Activated naive CD8-positive, alpha-beta T cell treated with anti-CD3 and anti-CD28 coated beads, Interleukin-2, amount 50 U/mL, for 24 hours (primary cell): Measurements from ENCODE around the gene PCDH19.

Experiments used
- ATAC-seq: fragments of 150-1000 bp; cut with Tn5 transposase; one replicate; pipeline ENCODE4 v1.10.0; 2021
- DNase-seq: peaks from one replicate; pipeline ENCODE4 v3.0.0; 2021
- H3K27ac Mint-ChIP-seq: one replicate; pipeline ENCODE4 v1.8.0; 2021; ENCODE audit warnings: mild to moderate bottlenecking, mixed read lengths
- H3K27me3 Mint-ChIP-seq: one replicate; pipeline ENCODE4 v1.8.0; 2021; ENCODE audit warnings: mixed read lengths
- H3K36me3 Mint-ChIP-seq: one replicate; pipeline ENCODE4 v1.8.0; 2021; ENCODE audit warnings: low read depth, mixed read lengths
- H3K4me1 Mint-ChIP-seq: one replicate; pipeline ENCODE4 v1.8.0; 2021; ENCODE audit warnings: mixed read lengths
- H3K4me3 Mint-ChIP-seq: one replicate; pipeline ENCODE4 v1.8.0; 2021; ENCODE audit warnings: mild to moderate bottlenecking, moderate library complexity, mixed read lengths
- H3K9me3 Mint-ChIP-seq: one replicate; pipeline ENCODE4 v1.8.0; 2021; ENCODE audit warnings: mixed read lengths

The PCDH19 gene

GRCh38 chrX:100296183-100296753 is 113.8 kb downstream of the PCDH19 start:
- Mint-ChIP-seq H3K4me3 (no peak overlapping the region), H3K27ac (no peak overlapping the region), H3K9me3 (no peaks in the 10 kb centered on the region), H3K27me3 (no peaks in the 10 kb centered on the region), H3K4me1 (no peaks in the 10 kb centered on the region), H3K36me3 (no peaks in the 10 kb centered on the region)
- DNase-seq: no peak
- no peak for ATAC-seq

- no peak for ATAC-seq
- Mint-ChIP-seq H3K9me3 (no peaks in the 10 kb centered on the region), H3K4me3 (no peak overlapping the region), H3K36me3 (no peaks in the 10 kb centered on the region), H3K4me1 (no peaks in the 10 kb centered on the region), H3K27me3 (no peaks in the 10 kb centered on the region), H3K27ac (no peak overlapping the region)
- no peak for DNase-seq
Measured at GRCh38 chrX:100294965-100295364, 115.1 kb downstream of the PCDH19 start.

GRCh38 chrX:100289066-100289558 is 121.0 kb downstream of the PCDH19 start:
- Mint-ChIP-seq H3K4me3 (no peak overlapping the region), H3K4me1 (no peaks in the 10 kb centered on the region), H3K27ac (no peak overlapping the region), H3K27me3 (no peaks in the 10 kb centered on the region), H3K9me3 (no peaks in the 10 kb centered on the region), H3K36me3 (no peaks in the 10 kb centered on the region)
- DNase-seq (no peak), ATAC-seq (no peak)

- Mint-ChIP-seq H3K36me3 (no peaks in the 10 kb centered on the region), H3K27me3 (no peaks in the 10 kb centered on the region), H3K4me1 (no peaks in the 10 kb centered on the region), H3K9me3 (no peaks in the 10 kb centered on the region), H3K4me3 (no peak overlapping the region), H3K27ac (no peak overlapping the region)
- ATAC-seq (no peak), DNase-seq (no peak)
Measured at GRCh38 chrX:100277231-100277630, 132.8 kb downstream of the PCDH19 start.

- DNase-seq (no peak), ATAC-seq (no peak)
- no peaks in the 10 kb centered on the region for H3K36me3 Mint-ChIP-seq
- H3K27ac Mint-ChIP-seq: no peak overlapping the region
- H3K9me3 Mint-ChIP-seq: no peaks in the 10 kb centered on the region
- no peaks in the 10 kb centered on the region for H3K27me3 Mint-ChIP-seq
- H3K4me3 Mint-ChIP-seq: no peak overlapping the region
- no peaks in the 10 kb centered on the region for H3K4me1 Mint-ChIP-seq
Measured at GRCh38 chrX:100274916-100275315, 135.2 kb downstream of the PCDH19 start.

- no peaks in the 10 kb centered on the region for H3K36me3 Mint-ChIP-seq
- H3K9me3 Mint-ChIP-seq: peaks cover 4% of the 10 kb centered on the region
- no peaks in the 10 kb centered on the region for H3K27me3 Mint-ChIP-seq
- ATAC-seq: no peak
- no peak for DNase-seq
- no peak overlapping the region for H3K27ac Mint-ChIP-seq
- no peaks in the 10 kb centered on the region for H3K4me1 Mint-ChIP-seq
- H3K4me3 Mint-ChIP-seq: no peak overlapping the region
Measured at GRCh38 chrX:100265179-100265578, 144.9 kb downstream of the PCDH19 start.

- Mint-ChIP-seq H3K4me1 (no peaks in the 10 kb centered on the region), H3K4me3 (no peak overlapping the region), H3K27ac (no peak overlapping the region), H3K27me3 (no peaks in the 10 kb centered on the region), H3K9me3 (peaks cover 4% of the 10 kb centered on the region), H3K36me3 (no peaks in the 10 kb centered on the region)
- DNase-seq (no peak), ATAC-seq (no peak)
Measured at GRCh38 chrX:100264200-100264599, 145.9 kb downstream of the PCDH19 start.

GRCh38 chrX:100263650-100264049 is 146.4 kb downstream of the PCDH19 start:
- Mint-ChIP-seq H3K36me3 (no peaks in the 10 kb centered on the region), H3K4me1 (no peaks in the 10 kb centered on the region), H3K27ac (no peak overlapping the region), H3K27me3 (no peaks in the 10 kb centered on the region), H3K9me3 (peaks cover 4% of the 10 kb centered on the region), H3K4me3 (no peak overlapping the region)
- DNase-seq (no peak), ATAC-seq (no peak)

GRCh38 chrX:100248885-100249493 is 161.1 kb downstream of the PCDH19 start:
- no peaks in the 10 kb centered on the region for H3K36me3 Mint-ChIP-seq
- H3K27ac Mint-ChIP-seq: no peak overlapping the region
- no peaks in the 10 kb centered on the region for H3K27me3 Mint-ChIP-seq
- no peaks in the 10 kb centered on the region for H3K9me3 Mint-ChIP-seq
- no peak for ATAC-seq
- H3K4me1 Mint-ChIP-seq: no peaks in the 10 kb centered on the region
- DNase-seq: no peak
- H3K4me3 Mint-ChIP-seq: no peak overlapping the region

GRCh38 chrX:100247826-100248225 is 162.2 kb downstream of the PCDH19 start:
- H3K27me3 Mint-ChIP-seq: no peaks in the 10 kb centered on the region
- H3K27ac Mint-ChIP-seq: no peak overlapping the region
- no peak overlapping the region for H3K4me3 Mint-ChIP-seq
- no peak for DNase-seq
- no peak for ATAC-seq
- H3K36me3 Mint-ChIP-seq: no peaks in the 10 kb centered on the region
- no peaks in the 10 kb centered on the region for H3K9me3 Mint-ChIP-seq
- H3K4me1 Mint-ChIP-seq: no peaks in the 10 kb centered on the region

GRCh38 chrX:100244681-100245080 is 165.4 kb downstream of the PCDH19 start:
- no peak for ATAC-seq
- H3K9me3 Mint-ChIP-seq: peaks cover 4% of the 10 kb centered on the region
- no peak overlapping the region for H3K4me3 Mint-ChIP-seq
- H3K4me1 Mint-ChIP-seq: no peaks in the 10 kb centered on the region
- H3K36me3 Mint-ChIP-seq: no peaks in the 10 kb centered on the region
- H3K27ac Mint-ChIP-seq: no peak overlapping the region
- H3K27me3 Mint-ChIP-seq: no peaks in the 10 kb centered on the region
- no peak for DNase-seq
